GM12864 (cell line): Measurements from ENCODE around the gene IBSP.
A peak's percentile ranks its signal among the peaks of the same experiment; 100 is the strongest.

ENCODE experiments used
- DNase-seq: peaks from one replicate; pipeline ENCODE4 v3.0.0-alpha.2; 2011; ENCODE audit warnings: low read depth
- H3K4me3 ChIP-seq: 2 replicates; pipeline ENCODE4 v1.5.1; 2011; ENCODE audit warnings: mild to moderate bottlenecking, low read depth, low read length, control low read depth
- TF ChIP-seq, protein P1 (sequence below): IDR thresholded peaks from 2 replicates; pipeline ENCODE4 v1.5.1; 2011; ENCODE audit warnings: low read depth, mild to moderate bottlenecking, moderate library complexity, low read length, control low read depth, inconsistent platforms; ENCODE audit errors: missing control alignments

IBSP gene

DNA sequence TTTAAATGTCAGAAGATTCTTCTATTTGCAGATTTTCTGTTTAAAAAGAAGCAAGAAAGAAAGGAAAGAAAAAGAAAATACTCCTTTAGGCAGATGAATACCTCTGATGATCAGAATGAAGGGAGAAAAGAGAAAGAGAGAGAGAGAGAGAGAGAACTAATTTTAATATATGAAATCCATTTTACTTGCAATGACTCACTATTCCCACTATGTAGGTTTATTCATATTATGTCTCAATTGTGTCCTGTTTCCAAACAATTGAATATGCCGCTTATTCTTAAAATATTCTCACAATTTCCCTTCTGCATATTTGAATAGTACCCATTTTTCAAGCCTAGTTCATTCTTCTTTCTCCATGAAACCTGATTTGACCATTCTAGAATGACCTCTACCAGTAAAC is 45.1 kb downstream of the IBSP start:
- no peak for DNase-seq
- TF ChIP-seq, protein P1, sequence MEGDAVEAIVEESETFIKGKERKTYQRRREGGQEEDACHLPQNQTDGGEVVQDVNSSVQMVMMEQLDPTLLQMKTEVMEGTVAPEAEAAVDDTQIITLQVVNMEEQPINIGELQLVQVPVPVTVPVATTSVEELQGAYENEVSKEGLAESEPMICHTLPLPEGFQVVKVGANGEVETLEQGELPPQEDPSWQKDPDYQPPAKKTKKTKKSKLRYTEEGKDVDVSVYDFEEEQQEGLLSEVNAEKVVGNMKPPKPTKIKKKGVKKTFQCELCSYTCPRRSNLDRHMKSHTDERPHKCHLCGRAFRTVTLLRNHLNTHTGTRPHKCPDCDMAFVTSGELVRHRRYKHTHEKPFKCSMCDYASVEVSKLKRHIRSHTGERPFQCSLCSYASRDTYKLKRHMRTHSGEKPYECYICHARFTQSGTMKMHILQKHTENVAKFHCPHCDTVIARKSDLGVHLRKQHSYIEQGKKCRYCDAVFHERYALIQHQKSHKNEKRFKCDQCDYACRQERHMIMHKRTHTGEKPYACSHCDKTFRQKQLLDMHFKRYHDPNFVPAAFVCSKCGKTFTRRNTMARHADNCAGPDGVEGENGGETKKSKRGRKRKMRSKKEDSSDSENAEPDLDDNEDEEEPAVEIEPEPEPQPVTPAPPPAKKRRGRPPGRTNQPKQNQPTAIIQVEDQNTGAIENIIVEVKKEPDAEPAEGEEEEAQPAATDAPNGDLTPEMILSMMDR, result no peak
- no peak overlapping the region for H3K4me3 ChIP-seq

DNA sequence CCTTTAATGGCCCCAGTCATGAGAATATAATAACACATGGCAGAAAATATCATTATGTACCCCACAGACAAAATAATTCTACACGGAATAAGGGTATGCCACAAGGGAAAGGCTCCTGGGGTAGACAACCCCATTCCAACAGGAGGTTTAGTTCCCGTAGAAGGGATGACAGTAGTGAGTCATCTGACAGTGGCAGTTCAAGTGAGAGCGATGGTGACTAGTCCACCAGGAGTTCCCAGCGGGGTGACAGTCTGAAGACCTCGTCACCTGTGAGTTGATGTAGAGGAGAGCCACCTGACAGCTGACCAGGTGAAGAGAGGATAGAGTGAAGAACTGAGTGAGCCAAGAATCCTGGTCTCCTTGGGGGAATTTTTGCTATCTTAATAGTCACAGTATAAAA is 46.9 kb downstream of the IBSP start:
- no peak for DNase-seq
- TF ChIP-seq, protein P1, result no peak
- H3K4me3 ChIP-seq, result no peak overlapping the region

DNA sequence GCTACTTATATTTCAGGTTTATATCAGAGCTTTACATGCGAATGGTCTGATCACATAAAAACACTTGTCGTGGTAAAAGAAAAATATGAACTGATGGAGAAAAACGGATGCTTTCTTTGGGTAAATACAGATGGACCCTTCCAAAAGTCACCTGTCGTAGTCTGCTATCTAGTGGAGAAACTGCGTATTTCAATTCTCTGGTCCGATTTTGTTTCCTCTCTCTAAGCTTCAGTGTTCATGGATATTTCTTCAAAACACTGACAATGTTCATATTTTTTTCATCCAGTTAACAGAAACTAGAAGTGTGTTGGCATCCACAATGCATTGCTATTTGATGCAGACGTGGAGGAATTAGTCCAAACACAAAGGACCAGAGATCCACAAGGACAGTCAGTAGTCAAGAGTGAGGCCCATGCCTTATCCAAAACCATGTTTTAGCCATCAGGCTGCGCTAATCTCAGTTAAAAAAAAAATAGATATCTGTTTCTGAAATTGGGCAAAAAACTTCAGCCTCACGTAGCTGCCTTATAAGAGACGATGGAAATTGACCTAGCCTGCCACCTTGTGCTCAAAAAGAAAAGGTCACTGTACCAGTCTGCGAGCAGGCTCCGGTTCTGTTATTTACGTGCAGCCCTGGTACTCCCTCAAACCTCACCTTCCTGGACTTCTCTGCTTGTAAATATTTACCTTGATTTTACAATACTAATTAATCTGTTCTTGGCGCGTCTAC is 49.4 kb downstream of the IBSP start:
- no peak for DNase-seq
- no peak overlapping the region for H3K4me3 ChIP-seq

DNA sequence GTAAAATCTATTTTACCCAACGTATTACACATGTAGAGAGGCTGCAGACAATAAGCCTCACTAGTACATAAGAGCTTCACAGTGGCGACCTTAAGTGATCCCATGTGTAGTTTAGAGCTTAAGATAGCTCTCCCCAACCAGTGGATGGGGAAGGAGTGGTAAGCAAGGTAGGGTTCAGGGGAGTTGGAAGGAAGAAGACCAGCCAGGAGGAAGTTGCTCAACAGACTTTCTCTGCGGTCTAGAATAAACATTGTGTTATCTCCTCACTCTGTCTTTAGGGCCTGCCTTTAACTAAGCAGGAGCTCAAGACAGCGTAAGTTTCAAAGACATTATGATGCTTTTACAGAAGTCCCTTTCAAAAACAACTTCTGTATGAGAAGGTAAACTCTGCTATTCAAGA is 50.3 kb downstream of the IBSP start:
- H3K4me3 ChIP-seq, result no peak overlapping the region
- TF ChIP-seq, protein P1, result no peak
- DNase-seq, result no peak

More for the DNA sequence above, 49.4 kb downstream of the IBSP start:
- TF ChIP-seq, protein P1, result peak; percentile 49

DNA sequence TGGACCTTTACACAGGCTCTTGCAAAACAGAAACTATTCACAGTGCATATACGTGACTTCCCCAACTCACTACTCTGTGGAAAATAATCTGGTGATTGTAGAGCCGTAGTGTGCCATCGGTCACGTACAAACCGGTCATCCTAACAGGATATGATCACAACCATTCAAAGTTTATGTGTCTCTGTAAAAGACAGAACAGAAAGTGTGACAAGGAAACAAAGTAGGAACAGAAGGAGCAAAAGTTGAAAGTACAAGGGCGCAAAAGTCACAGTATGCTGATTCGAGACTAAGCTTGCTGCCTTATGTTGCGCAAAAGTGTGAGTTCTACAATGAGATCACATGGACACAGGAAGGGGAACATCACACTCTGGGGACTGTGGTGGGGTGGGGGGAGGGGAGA is 52.0 kb downstream of the IBSP start:
- TF ChIP-seq, protein P1, result no peak
- no peak overlapping the region for H3K4me3 ChIP-seq
- no peak for DNase-seq

DNA sequence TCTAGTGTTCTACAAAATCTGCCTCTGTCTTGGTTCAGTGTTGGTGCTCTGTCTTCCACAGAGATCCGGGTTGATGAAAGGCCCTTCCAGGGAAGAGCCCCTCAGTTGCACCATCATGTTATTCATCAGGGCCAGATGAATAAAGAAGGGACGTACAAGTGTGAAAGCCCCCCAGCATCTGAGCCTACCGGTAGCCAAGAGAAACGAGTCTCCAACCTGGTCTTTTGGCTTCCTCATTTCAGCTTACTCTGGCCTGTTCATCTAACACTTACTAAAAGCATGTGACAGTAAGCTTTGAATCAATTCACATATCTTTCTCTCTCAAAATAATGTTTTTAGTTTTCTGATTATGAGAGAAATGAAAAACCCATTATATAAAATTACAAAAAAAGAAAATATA is 52.6 kb downstream of the IBSP start:
- TF ChIP-seq, protein P1, result no peak
- H3K4me3 ChIP-seq, result no peak overlapping the region
- DNase-seq, result no peak

DNA sequence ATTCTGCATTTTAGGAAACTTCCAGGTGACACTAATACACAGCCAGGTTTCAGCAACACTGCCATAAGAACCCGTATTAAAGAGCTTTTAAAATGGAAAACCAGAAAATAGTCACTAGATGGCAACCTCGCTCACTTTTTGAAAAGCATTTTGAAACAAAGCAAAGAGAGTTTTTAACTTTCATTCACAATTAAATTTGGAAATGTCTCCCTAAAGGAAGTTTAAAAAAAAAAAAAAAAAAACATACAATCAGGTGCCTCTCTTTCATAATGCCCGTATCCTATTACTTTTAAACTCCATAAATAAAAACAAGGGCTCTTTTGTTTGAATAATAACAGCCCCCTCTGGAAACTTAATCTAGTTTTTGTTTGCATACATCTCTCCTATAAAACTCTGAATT is 53.8 kb downstream of the IBSP start:
- H3K4me3 ChIP-seq, result no peak overlapping the region
- DNase-seq, result no peak
- TF ChIP-seq, protein P1, result peak; percentile 28
